Aorta (tissue), 5 donors: Measurements from ENCODE around the gene CROT. TPM values are rescaled to one million over a fixed set of nuclear protein-coding genes. Genes with fewer than 3 reads are reported as not detected.

Experiments used
- ATAC-seq: fragments of 200-7000 bp; cut with Tn5 transposase; one replicate; pipeline ENCODE4 v1.9.1; 2022; ENCODE audit warnings: moderate library complexity; ENCODE audit not compliant: low FRiP score
- DNase-seq, 2 donors: peaks; one replicate each; pipeline ENCODE4 v3.0.0-alpha.2; 2020
- H3K27ac ChIP-seq, 2 donors: one replicate each; pipeline ENCODE4 v1.5.1; 2013; ENCODE audit warnings: low read length in 2 of 2, mild to moderate bottlenecking in 2 of 2, moderate library complexity in 2 of 2, control low read depth in 1 of 2, inconsistent platforms in 1 of 2, low read depth in 1 of 2
- H3K27me3 ChIP-seq, 2 donors: one replicate each; pipeline ENCODE4 v1.6.1; 2013; ENCODE audit warnings: control low read depth in 1 of 2, low read length in 1 of 2, mild to moderate bottlenecking in 1 of 2, moderate library complexity in 1 of 2; ENCODE audit not compliant: insufficient read depth in 2 of 2, control insufficient read depth in 1 of 2
- H3K36me3 ChIP-seq, 2 donors: one replicate each; pipeline ENCODE4 v1.6.1; 2013; ENCODE audit warnings: control low read depth in 1 of 2, low read length in 1 of 2, mild to moderate bottlenecking in 1 of 2; ENCODE audit not compliant: insufficient read depth in 2 of 2, control insufficient read depth in 1 of 2
- H3K4me1 ChIP-seq, 2 donors: one replicate each; pipeline ENCODE4 v1.6.1; 2013; ENCODE audit warnings: low read length in 2 of 2, control low read depth in 1 of 2, mild to moderate bottlenecking in 1 of 2, moderate library complexity in 1 of 2; ENCODE audit not compliant: insufficient read depth in 2 of 2, control insufficient read depth in 1 of 2
- H3K4me3 ChIP-seq, 2 donors: one replicate each; pipeline ENCODE4 v1.5.1; 2013; ENCODE audit warnings: low read length in 2 of 2, control low read depth in 1 of 2, mild to moderate bottlenecking in 1 of 2
- H3K9me3 ChIP-seq: one replicate; pipeline ENCODE4 v1.6.1; 2013; ENCODE audit warnings: mild to moderate bottlenecking, low read length; ENCODE audit not compliant: control insufficient read depth
- WGBS, 2 donors: extraction: QIAGEN DNeasy Blood & Tissue Kit; methylation state at CpG; one replicate each; pipeline ENCODE4 v1.1.7; 2013; 5-methylcytosine and 5-hydroxymethylcytosine counted together
- intact Hi-C, 2 donors: fragments of 100-400 bp; cut with DNase I; formaldehyde crosslinking; loops; one replicate each; pipeline versions ENCODE4 v1.14.2 to v1.15.0; 2022
- long read RNA-seq, 2 donors: library from polyadenylated mRNA; unstranded; transcript quantifications; one replicate each; pipeline ENCODE4 v2.0.0, GENCODE V29; 2020 to 2021
- polyA plus RNA-seq, 2 donors: library from polyadenylated mRNA; stranded (reverse); fragments of 200-250 nt; gene quantifications; one replicate each; pipeline ENCODE4 v1.2.3, GENCODE V29; 2013
- total RNA-seq, 2 donors: library from RNA; stranded (reverse); fragmentation: NEBNext Ultra II Directional; extraction: Animal tissue kit (Norgen Biotek cat#: 25700); gene quantifications; one replicate each; pipeline ENCODE4 v1.2.1, GENCODE V29; 2021
- donor health status: healthy with polysubstance abuse.
- donor health status: Bipolar disorder and iron deficiency.
- donor health status: DM: no; HTN: no; CAD: no.
- donor health status: DM: no; HTN: no; CAD: no.
- donor health status: DM: yes; HTN: yes; CAD: no.

Gene CROT, protein sequence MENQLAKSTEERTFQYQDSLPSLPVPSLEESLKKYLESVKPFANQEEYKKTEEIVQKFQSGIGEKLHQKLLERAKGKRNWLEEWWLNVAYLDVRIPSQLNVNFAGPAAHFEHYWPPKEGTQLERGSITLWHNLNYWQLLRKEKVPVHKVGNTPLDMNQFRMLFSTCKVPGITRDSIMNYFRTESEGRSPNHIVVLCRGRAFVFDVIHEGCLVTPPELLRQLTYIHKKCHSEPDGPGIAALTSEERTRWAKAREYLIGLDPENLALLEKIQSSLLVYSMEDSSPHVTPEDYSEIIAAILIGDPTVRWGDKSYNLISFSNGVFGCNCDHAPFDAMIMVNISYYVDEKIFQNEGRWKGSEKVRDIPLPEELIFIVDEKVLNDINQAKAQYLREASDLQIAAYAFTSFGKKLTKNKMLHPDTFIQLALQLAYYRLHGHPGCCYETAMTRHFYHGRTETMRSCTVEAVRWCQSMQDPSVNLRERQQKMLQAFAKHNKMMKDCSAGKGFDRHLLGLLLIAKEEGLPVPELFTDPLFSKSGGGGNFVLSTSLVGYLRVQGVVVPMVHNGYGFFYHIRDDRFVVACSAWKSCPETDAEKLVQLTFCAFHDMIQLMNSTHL
- 10 to 100 TPM; 11.8 to 19.5 TPM for total RNA-seq
- polyA plus RNA-seq = 10 to 100 TPM; 11.0 to 16.1 TPM
- long read RNA-seq, donor 1, partial matches to known transcripts = 2 of 4 reads
- long read RNA-seq, donor 1, other reads (novel, unspliced or antisense) = 0 of 4 reads
- long read RNA-seq, donor 2, partial matches to known transcripts = 3 of 6 reads
- long read RNA-seq, donor 2, other reads (novel, unspliced or antisense) = 3 of 6 reads

GRCh38 chr7:87345166-87345927 lies at the start of gene CROT:
TSS of gene CROT (plus strand) at chr7:87345664. CDS start at chr7:87349069, 3,405 bp downstream.
- peak; percentile 98 for DNase-seq
- Histone ChIP-seq H3K4me1 (peaks cover 1 to 3% of the 10 kb centered on the region in 2 donors), H3K36me3 (peaks cover 0 to 2% of the 10 kb centered on the region in 2 donors), H3K27me3 (no peaks in the 10 kb centered on the region), H3K27ac (peak within 1 kb of the TSS; percentile 83 to 89), H3K4me3 (peak within 1 kb of the TSS; percentile 74 to 78), H3K9me3 (no peaks in the 10 kb centered on the region)
- 0 to 1% methylated on average over 53 of the region's 53 CpGs for WGBS, 2 donors
- intact Hi-C loops = loop anchor here (10.0 kb wide), 3 partner anchors 129 to 539 kb away; partner anchors contain the start of genes DMTF1 (in 2 of the 2) and ABCB4 (in 1 of the 2)
- peak; percentile 100 for ATAC-seq

DNA sequence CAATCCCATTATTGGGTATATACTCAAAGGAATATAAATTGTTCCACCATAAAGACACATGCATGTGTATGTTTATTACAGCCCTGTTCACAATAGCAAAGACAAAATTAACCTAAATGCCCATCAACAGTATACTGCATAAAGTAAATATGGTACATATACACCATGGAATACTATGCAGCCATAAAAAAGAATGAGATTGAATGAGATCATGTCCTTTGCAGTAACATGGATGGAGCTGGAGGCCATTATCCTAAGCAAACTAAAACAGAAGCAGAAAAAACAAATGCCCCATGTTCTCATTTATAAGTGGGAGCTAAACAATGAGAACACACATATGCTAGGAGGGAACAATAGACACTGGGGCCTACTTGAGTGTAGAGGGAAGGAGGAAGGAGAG lies 44.7 kb upstream of the CROT start:
- no peak overlapping the region for H3K4me3 ChIP-seq
- H3K27me3 ChIP-seq = no peaks in the 10 kb centered on the region
- no peak overlapping the region for H3K27ac ChIP-seq
- DNase-seq (no peak), ATAC-seq (no peak)
- no peaks in the 10 kb centered on the region for H3K36me3 ChIP-seq
- no peaks in the 10 kb centered on the region for H3K4me1 ChIP-seq
- no peaks in the 10 kb centered on the region for H3K9me3 ChIP-seq
- intact Hi-C loops = no loop called here

DNA sequence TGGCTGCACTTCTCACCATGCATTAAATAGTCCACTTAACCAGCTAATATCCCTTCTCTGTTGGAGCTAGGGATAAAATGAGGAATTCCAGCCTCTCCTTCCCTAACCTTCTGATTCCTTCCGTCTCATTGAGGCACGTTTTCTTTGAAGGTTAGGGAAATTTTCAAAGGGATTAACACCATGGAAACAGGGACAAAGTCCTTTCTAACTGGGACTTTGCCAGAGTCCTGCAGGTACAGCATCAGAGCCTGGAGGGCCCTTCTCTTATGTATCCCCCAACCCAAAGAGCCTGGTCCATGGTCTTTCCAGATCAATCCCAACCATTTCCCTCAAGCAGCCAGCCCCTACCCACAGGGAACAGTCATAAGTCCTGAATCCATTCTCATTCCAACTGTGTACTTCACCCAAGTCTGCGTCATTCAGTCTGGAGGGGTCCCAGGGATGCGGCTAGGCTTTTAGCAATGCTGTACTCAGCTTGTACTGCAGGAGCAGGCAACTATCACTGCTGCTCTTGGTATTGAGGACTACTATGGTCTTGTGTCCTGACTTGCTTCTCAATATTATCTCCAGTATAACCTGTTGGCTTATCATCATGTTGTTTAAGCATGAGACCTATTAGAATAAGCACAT lies 34.6 kb upstream of the CROT start:
- Histone ChIP-seq H3K4me3 (no peak overlapping the region), H3K27me3 (no peaks in the 10 kb centered on the region), H3K36me3 (no peaks in the 10 kb centered on the region), H3K4me1 (no peaks in the 10 kb centered on the region), H3K27ac (no peak overlapping the region), H3K9me3 (no peaks in the 10 kb centered on the region)
- DNase-seq (no peak), ATAC-seq (no peak)
- intact Hi-C loops = loop anchor here in 1 of 2 donors (10.0 kb wide), 1 partner anchor 574 kb away; no protein-coding TSS in a partner anchor
- WGBS, 2 donors = 72 to 75% methylated on average over 4 of the region's 4 CpGs

DNA sequence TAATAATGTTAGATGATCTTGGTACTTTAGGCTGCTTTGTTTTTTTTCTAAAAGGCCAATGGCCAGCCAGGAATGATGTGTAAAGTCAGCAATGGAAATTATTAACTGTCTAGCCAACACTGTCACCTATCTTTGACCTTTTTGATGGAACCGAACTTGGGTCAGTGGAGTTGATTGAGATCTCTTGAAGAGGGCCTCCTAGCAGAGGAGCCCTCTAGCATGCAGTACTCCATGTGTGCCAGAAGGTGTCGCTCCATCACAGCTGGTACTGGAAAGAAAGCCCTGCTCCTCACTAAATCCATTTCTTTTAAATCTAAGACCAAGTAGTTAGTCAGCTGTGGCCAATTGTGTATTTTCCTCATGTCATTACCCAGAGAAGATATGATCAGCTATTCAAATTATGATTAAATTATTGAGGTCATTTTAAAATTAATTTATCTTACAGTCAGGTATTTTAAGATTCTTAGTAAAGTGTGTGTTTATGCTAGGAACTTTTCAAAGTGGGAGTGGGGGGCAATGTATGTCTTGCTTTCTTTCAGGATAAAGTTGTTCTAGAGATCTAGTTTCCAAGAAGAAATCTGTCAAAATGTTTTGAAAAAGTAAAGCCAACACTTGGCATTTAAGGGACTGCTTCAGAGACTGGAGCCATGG lies 33.1 kb upstream of the CROT start:
- Histone ChIP-seq H3K4me1 (no peaks in the 10 kb centered on the region), H3K9me3 (no peaks in the 10 kb centered on the region), H3K36me3 (no peaks in the 10 kb centered on the region), H3K27ac (no peak overlapping the region), H3K27me3 (no peaks in the 10 kb centered on the region), H3K4me3 (no peak overlapping the region)
- DNase-seq (peak in 1 of 2 donors; percentile 49), ATAC-seq (peak; percentile 94)
- intact Hi-C loops = loop anchor here (1.0 to 10.0 kb wide), 3 partner anchors 104 to 572 kb away; no protein-coding TSS in a partner anchor
- WGBS, 2 donors = 22 to 27% methylated on average over 2 of the region's 2 CpGs

- no peak for DNase-seq
- intact Hi-C loops = loop anchor here in 1 of 2 donors (10.0 kb wide), 1 partner anchor 569 kb away; no protein-coding TSS in a partner anchor
- Histone ChIP-seq H3K36me3 (no peaks in the 10 kb centered on the region), H3K27ac (no peak overlapping the region), H3K4me1 (no peaks in the 10 kb centered on the region), H3K27me3 (no peaks in the 10 kb centered on the region), H3K9me3 (no peaks in the 10 kb centered on the region), H3K4me3 (no peak overlapping the region)
- WGBS, 2 donors = 78 to 82% methylated on average over 3 of the region's 3 CpGs
- no peak for ATAC-seq
These were observed 29.3 kb upstream of the CROT start for GRCh38 chr7:87316097-87316700.

GRCh38 chr7:87316846-87317552 lies 28.5 kb upstream of the CROT start:
- H3K27ac ChIP-seq = no peak overlapping the region
- no peaks in the 10 kb centered on the region for H3K27me3 ChIP-seq
- DNase-seq (no peak), ATAC-seq (no peak)
- H3K36me3 ChIP-seq = no peaks in the 10 kb centered on the region
- H3K4me1 ChIP-seq = no peaks in the 10 kb centered on the region
- WGBS, 2 donors = 38 to 66% methylated on average over 1 of the region's 1 CpG
- intact Hi-C loops = loop anchor here in 1 of 2 donors (10.0 kb wide), 1 partner anchor 568 kb away; no protein-coding TSS in a partner anchor
- no peaks in the 10 kb centered on the region for H3K9me3 ChIP-seq
- no peak overlapping the region for H3K4me3 ChIP-seq

GRCh38 chr7:87317691-87318245 lies 27.7 kb upstream of the CROT start:
- intact Hi-C loops = loop anchor here in 1 of 2 donors (10.0 kb wide), 1 partner anchor 567 kb away; no protein-coding TSS in a partner anchor
- 94 to 98% methylated on average over 2 of the region's 2 CpGs for WGBS, 2 donors
- Histone ChIP-seq H3K4me3 (no peak overlapping the region), H3K27me3 (no peaks in the 10 kb centered on the region), H3K27ac (no peak overlapping the region), H3K36me3 (no peaks in the 10 kb centered on the region), H3K9me3 (no peaks in the 10 kb centered on the region), H3K4me1 (no peaks in the 10 kb centered on the region)
- ATAC-seq (no peak), DNase-seq (no peak)
